Daoy (cell line): ENCODE data around the gene SEC22C. TPM values are rescaled to one million over a fixed set of nuclear protein-coding genes. Genes with fewer than 3 reads are reported as not detected.

Source experiments
- DNase-seq: peaks from one replicate; pipeline ENCODE4 v3.0.0-alpha.2; 2015; ENCODE audit warnings: low read depth
- total RNA-seq: library from RNA; depleted of rRNA; stranded (reverse); fragments of >200 nt; shearing (Covaris generic); gene quantifications from 2 replicates; pipeline ENCODE4 v1.2.3, GENCODE V29; 2014

SEC22C gene
- total RNA-seq, 1 experiment from 2014 or later = 60.1 TPM

DNA sequence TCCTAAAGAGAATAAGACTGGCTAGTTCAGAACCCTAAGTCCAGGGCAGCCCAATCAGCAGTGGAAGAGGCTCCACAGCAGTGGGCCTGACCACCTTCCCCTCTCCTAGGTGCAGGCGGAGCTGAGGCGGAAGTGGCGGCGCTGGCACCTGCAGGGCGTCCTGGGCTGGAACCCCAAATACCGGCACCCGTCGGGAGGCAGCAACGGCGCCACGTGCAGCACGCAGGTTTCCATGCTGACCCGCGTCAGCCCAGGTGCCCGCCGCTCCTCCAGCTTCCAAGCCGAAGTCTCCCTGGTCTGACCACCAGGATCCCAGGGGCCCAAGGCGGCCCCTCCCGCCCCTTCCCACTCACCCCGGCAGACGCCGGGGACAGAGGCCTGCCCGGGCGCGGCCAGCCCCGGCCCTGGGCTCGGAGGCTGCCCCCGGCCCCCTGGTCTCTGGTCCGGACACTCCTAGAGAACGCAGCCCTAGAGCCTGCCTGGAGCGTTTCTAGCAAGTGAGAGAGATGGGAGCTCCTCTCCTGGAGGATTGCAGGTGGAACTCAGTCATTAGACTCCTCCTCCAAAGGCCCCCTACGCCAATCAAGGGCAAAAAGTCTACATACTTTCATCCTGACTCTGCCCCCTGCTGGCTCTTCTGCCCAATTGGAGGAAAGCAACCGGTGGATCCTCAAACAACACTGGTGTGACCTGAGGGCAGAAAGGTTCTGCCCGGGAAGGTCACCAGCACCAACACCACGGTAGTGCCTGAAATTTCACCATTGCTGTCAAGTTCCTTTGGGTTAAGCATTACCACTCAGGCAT lies 45.6 kb downstream of the SEC22C start:
- peak; percentile 36 for DNase-seq

DNA sequence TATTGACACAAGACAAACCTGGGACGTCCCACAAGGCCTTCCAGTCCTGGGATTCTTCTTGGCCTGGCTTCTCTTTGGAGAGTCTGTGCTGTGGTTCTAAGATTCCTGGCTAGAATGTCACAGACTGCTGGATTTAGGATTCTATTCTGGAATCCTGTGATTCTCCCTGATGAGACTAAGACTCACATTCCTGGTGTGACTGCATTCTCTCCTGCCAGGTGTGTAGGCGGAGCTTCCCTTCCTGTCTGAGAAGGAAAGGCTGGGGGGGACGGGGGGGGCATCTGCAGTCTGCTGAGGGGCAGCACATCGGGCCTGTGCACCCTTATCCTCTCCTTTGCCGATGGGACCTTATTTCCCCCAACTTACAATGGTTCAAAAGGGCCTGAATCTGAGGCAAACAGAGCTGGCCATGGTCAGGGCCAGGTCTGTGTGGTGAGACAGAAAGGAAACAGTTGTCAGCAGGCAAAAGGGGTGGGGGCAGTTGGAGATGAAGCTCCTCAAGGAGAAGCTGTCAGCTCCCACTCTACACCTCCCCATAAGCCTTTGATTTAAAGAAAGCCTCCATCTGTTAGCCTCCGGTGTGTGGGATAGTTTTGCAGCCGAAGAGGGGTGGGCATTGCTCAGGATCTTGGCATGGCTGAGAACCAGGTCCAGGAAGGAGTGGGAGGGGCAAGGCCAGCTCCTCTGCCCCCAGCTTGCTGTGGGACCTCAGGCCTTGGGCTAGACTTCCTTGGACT lies 48.4 kb downstream of the SEC22C start:
- no peak for DNase-seq

DNA sequence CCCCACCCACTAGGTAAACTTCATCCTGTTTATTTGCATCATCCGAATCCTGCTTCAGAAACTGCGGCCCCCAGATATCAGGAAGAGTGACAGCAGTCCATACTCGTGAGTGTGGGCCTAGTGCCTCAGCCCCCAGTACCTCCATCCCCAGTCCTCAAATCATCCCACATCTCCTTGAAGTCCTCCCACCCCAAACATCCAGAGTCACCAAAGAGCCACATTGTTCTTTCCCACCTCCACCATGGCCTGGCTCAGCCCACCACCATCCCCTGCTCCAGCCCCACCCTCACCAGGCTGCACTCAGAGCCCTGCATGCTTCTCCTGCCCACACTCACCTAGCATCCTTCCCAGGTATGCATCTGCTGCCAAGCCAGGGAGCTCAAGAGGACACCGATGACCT lies 49.5 kb downstream of the SEC22C start:
- no peak for DNase-seq

DNA sequence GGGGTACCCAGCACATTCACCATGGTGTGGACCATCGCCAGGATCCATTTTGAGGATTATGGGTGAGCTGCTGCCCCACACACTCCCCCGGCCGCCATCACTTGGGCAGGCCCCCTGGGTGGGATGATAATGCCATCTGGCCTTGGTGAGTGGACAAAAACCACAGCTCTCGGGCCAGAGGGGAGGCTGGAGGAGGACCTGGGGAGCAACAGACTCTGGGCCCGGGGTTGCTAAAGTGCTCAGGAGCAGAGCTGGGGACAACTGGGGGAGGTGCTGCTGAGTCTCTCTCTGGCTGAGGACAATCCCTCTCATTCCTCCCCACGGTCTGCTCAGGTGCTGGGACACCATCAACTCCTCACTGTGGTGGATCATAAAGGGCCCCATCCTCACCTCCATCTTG lies 50.3 kb downstream of the SEC22C start:
- no peak for DNase-seq

DNA sequence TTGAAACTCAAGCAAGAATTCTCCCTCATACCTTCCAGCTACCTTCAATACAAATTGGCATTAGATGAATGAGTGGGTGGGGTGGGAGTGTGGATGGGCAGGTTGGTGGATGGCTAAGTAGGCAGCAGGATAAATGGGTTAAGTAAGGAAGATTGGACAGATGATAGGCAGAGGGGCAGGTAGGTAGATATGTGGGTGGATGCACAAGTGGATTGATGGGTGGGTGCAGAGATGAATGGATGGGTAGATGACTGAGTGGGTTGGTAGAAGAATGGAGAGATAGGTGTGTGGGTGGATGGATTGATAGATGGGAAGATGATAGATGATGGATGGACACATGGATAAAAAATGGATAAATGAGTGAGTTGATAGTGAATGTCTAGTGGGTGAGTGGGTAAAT lies 51.7 kb downstream of the SEC22C start:
- no peak for DNase-seq

DNA sequence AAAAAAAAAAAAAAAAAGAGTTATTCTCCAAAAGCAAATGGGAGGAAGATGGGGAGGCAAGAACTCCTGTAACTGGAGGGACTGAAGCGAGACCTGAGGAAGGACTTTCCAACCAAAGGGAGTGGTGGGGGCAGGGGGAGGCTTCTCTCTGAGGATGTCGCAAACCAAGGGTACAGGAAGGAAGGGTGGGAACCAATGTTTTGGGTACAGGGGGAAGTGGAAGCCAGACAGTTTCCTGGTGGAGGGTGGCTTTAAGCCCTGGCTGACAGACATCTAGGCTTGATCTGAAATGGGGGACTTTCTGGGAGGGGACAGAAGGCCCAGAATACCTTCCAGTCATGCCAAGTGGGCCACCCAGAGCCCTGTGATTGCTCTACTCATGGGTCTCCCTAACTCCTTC lies 52.3 kb downstream of the SEC22C start:
- no peak for DNase-seq

DNA sequence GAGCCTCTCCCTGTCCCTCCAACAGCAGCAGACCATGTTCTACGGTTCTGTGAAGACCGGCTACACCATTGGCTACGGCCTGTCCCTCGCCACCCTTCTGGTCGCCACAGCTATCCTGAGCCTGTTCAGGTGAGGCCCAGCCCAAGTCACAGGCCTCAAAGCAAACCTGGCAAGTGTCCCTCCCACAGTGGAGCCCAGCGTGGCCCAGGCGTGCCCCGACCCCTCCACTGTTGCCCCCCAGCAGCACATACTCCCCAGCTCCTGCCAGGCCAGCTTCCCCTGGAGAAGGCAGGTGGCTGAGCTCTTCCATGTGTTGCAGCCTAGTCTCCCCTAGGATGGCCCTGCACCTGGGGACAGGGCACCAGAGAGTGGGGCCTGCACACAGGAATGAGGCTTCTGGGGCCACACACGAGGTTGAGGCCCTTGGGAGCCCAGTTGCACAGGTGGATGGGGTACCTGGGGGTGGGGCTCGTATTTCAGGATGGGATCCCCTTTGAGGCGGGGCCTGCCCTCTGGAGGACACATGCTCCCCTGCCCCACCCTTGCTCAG lies 54.3 kb downstream of the SEC22C start:
- DNase-seq = no peak

DNA sequence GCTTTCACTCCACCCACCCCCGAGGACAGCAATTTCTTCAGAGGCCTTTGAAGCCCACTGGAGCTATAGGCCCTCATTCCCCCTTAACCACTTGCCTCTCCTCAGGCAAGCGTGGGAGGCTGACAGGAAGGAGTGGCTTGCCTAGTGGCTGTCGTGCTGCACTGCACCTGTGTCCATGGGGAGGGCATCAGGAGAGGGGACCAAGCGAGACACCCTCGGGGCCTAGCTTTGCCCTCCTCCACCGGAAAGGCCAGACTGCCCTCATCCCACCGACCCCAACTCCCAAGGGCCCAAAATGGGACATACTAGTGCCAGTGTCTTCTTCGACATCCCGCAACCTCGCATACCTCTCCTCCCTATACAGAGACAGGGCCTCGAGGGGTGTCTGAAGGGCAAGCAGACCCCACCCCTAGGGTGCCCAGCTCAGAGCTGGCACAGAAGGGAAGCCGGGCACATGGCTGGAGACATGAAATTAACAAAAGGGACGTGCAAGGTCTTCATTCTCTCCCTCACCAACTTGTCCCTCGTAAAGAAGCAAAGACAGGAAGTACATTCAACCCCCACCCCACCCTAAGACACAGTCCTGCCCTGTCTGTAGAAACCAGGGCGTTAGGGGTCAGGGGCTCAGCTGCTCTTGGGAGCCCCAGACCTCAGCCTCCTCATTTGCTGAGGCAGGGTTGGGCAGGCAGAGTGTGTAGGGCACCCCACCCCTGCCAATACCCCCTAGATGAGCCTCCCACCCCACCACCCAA lies 55.0 kb downstream of the SEC22C start:
- no peak for DNase-seq

DNA sequence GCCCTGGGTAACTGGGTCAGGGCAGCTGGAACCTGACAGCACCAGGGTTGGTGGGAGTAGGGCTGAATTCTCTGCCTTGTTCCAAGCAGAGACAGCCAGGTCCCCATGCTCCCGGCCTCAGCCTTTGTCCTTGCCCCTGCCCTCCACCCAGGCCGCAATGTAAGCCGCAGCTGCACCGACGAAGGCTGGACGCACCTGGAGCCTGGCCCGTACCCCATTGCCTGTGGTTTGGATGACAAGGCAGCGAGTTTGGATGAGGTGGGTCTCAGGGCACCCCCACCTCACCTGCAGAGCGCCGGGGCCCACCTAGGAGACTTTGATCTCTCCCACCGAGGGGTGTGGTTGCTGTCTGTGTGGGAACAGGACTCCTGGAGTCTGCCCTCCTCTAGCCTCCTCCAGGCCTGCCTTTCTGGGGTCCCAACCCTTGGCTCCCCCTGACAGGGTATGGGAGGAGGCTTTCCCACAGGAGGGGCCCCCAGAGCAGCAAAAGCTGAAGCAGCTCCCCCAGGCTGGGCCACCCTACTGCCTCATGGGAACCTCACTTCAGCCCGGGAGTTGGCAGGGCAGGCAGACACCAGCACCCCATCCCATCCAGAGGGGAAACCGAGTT lies 55.9 kb downstream of the SEC22C start:
- DNase-seq = no peak

DNA sequence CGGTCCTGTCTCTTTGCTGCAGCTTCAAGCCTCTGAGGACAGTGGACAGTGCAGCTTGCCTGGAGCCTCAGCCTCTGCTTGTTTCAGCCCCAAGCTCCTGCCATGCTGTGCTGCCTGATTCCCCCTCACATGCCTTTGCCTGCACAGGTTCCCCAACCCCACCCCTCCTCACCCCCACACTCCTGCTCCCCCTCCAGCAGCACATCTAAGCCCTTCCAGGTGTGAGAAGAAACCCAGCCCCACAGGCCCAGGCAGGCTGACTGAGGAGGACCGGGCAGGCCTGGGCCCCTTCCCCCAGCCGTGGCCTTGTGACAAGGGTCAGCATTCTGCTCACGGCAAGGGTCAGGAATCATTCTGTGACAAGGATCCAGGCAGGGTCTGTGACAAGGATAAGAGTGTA lies 56.6 kb downstream of the SEC22C start:
- no peak for DNase-seq

DNA sequence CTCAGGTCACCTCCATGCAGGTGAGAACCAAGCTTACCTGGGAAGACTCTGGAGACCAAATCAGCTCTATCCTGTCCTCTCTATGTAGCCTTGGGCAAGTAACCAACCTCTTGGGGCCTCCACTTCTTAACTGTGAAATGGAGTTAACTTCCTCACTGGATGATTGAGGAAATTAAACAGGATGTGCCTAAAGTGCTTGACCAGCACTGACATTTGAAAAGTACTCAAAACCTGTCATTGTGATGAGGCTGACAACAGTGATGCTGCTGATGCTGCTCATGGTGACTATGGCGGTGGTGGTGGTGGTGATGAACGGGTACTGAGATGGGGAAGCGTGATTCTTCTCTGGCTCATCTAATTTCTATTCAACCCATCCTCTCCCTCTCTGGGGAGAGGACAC lies 57.0 kb downstream of the SEC22C start:
- no peak for DNase-seq

DNA sequence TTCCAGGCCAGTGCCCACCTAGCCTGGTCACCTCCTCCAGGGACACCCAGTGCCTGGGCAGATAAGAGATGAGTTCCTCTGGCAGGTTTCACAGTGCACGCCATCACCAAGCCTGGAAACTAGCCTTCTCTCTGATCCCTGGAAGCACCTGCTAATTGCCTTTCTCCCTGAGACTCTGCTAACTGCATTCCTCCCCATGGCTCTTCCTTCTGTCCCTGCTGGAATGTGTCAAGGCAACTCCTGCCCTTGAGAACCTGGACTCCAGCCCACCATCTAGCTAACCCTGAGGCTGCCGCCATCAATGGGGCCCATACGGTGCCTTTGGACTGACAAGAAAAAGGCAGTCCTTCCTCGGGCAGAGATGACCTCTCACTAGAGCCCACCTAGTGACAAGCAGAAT lies 60.9 kb downstream of the SEC22C start:
- no peak for DNase-seq

DNA sequence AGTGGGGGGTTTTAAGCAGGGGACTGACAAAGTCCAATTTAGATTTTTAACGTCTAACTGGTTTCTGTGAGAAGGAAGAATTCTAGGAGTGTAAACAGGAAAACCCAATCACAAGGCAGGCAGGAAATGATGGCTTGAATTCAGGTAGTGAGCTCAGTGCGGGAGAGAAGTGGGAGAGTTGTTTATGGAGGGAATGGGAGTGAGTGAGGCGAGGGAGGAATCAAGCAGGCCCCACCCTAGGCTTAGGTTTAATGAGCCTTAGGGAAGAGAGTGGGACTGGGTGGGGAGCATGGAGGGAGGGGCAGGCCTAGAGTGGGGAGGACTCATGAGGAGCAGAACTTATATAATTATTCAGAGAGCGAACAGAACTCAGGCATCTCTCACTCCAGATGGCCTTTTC lies 61.4 kb downstream of the SEC22C start:
- no peak for DNase-seq

DNA sequence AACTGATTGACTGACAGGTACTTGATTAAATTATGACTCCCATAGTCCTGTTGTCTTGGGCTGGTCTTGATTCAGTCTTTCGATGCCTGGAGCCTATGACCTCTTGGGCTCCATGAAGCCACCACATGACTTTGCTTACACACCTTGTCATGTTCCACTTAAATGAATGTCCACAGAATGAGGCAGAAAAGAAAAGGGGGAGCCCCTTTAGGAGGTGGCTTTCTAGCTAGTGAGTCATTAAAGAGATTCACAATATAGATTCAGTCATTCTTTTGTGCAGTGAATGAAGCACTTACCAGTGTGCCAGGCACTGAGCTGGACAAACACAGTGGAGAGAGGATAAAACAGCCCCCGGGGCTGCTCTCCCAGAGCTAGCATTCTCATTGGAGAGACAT lies 62.2 kb downstream of the SEC22C start:
- no peak for DNase-seq

DNA sequence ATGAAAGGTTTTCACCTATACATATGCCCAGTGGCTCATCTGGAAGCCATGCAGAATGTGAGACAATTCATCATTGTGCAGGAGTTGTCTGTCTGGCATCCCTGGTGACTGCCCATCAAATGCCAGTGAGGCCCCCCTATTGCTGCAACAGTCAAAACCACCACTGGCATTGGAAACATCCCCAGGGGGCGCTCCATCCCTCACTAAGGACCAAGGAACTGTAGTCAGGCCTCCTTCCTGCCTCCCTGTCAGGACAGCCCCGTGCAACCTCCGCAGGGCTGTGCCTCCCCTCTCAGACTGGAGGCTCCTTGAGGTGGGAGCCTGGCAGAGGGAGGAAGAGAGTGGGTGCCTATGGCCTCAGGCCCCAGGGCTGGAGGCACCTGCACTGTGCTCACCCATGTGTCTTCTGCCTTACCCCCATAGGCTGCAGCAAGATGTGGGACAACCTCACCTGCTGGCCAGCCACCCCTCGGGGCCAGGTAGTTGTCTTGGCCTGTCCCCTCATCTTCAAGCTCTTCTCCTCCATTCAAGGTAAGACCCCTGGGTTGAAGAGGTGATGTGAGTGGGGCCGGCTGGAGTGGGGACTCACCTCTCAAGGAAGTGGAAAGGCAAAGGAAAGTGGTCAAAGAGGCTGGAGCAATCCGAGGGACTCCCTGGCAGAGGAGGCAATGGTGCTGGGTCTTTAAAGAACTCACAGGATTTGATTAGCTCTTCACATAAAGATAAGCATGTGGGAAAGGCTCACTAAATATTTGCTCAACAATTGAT lies 62.8 kb downstream of the SEC22C start:
- no peak for DNase-seq

DNA sequence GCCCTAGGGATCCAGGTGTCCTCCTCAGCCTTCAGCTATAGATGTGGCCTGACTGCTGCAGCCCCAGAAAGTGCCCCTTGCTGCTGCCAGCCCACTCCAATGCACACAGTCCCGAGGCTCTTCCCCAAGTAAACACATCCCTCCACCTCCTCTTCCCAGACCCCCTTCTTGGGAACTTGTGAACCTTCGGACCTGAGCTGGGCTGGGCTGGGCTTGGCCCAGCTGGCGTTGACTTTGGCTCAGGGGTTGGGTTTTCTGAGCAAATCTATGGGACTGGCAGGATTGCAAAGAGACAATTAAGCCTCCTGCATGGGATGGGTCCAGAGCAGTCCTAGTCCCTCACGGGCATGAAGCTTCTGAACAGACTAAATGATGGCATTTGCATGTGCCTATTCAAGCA lies 64.7 kb downstream of the SEC22C start:
- no peak for DNase-seq

DNA sequence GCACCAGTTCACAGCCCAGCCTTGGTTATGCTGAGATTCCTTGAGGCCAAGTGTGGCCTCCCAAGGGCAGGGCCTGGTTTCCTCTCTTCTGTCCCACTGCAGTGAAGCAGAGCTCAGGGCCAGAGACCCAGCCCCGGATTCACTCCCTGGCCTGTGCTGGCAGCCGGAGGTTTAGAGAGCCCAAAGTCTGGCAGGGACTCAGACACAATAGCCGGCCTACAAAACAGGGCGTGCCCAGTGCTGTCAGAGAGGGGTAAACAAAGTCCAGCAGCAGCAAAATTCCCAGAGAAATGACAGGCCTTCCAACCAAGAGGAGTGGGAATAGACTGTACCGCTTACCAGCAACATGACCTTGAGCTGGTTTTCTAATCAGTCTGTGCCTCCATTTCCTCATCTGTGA lies 65.3 kb downstream of the SEC22C start:
- no peak for DNase-seq

DNA sequence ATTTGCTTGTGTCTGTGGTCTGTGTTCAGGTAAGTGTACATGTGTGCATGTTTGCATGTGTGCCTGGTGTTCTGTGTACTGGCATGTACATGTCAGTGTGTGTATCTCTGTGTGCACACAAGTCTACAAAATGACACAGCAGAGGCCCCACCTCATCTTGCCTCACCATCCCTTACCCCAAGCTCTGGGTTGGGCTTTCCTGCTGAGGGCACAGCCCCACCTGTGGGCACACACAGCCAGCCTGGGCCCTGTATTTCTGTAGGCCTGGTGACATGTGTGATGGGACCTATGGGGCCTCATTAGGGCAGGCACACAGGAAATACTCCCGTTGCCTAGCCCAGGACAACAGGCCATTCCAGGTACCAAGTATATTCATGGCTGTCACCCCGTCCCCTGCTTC lies 65.8 kb downstream of the SEC22C start:
- no peak for DNase-seq

DNA sequence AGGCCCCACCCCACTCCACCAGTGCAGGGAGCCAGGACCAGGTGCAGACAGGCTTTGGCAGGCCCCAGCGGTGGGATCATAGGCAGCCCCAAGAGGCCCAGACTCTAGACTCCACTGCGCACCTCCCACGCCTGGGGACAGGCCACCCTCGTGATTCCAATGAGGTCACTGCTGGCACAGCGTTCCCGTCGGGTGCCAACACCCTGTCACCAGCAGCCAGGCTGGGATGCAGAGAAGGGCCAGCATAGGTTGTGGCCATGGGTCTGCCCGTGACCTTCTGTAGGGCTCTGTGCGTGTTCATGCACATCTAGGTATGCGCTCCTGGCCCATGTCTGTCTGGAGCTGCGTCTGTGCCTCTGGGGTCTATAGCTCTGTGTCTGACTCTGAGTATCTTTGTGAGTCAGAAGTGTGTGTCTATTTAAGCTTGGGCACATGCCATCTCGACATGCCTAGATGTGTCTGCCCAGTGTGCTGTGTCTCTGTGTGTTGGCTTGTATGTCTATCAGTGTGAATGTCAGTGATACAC lies 66.3 kb downstream of the SEC22C start:
- no peak for DNase-seq

DNA sequence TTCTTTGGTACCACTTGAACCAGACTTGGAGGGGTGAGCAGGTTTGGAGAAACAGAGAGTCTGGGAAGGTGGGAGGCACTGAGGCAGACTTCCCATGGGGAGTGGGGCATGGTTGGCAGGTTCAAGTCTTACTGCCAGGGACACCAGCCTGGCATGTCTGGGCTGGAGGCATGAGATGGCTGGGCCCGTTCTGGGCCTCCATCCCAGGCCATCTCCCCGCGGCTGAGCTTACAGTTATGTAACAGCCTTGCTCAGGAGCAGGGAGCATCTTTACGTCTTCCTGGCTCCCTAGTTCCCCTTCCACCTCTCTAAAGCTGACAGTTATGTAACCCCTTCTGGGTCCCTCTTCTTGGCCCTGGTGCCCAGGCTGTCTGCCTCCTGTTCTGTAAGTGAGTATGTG lies 66.9 kb downstream of the SEC22C start:
- no peak for DNase-seq

DNA sequence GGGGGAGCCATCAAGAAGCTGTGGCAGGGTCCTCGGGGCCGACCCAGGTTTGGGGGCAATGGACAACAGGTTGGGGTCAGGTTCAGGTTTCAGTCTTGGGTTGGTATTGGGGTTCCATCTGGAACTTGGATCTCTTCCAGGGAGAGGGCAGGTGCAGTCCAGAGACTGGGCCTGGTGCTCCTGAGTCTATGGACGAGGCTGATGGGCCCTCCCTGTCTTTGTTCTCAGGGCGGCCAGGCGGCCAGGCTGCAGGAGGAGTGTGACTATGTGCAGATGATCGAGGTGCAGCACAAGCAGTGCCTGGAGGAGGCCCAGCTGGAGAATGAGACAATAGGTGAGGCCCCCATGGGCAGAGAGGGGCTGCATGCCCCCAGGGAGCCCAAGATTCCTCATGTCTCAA lies 68.2 kb downstream of the SEC22C start:
- no peak for DNase-seq
